Ishikawa (cell line): ENCODE data around the gene PRDM7.

Experiments
- CEBPB ChIP-seq: IDR thresholded peaks from 2 replicates; pipeline ENCODE4 v1.6.1; 2012
- CREB1 ChIP-seq: IDR thresholded peaks from 2 replicates; pipeline ENCODE4 v1.6.1; 2012; ENCODE audit warnings: low read depth
- EGR1 ChIP-seq: IDR thresholded peaks from 2 replicates; pipeline ENCODE4 v1.6.1; 2012
- EP300 ChIP-seq: IDR thresholded peaks from 2 replicates; pipeline ENCODE4 v1.6.1; 2012; ENCODE audit warnings: borderline replicate concordance
- FOXM1 ChIP-seq: IDR thresholded peaks from 2 replicates; pipeline ENCODE4 v1.6.1; 2012; ENCODE audit warnings: low read depth, borderline replicate concordance
- NFIC ChIP-seq: IDR thresholded peaks from 2 replicates; pipeline ENCODE4 v1.6.1; 2012
- RAD21 ChIP-seq: IDR thresholded peaks from 2 replicates; pipeline ENCODE4 v1.6.1; 2012; ENCODE audit warnings: low read depth
- TAF1 ChIP-seq: IDR thresholded peaks from 2 replicates; pipeline ENCODE4 v1.6.1; 2012; ENCODE audit warnings: low read depth, mild to moderate bottlenecking
- TCF12 ChIP-seq: IDR thresholded peaks from 2 replicates; pipeline ENCODE4 v1.6.1; 2012; ENCODE audit warnings: low read depth
- TEAD4 ChIP-seq: IDR thresholded peaks from 2 replicates; pipeline ENCODE4 v1.6.1; 2012
- YY1 ChIP-seq: IDR thresholded peaks from 2 replicates; pipeline ENCODE4 v1.6.1; 2012; ENCODE audit warnings: low read depth
- ZBTB7A ChIP-seq: IDR thresholded peaks from 2 replicates; pipeline ENCODE4 v1.6.1; 2012; ENCODE audit warnings: low read depth
- TF ChIP-seq, protein P1 (sequence below): IDR thresholded peaks from 2 replicates; pipeline ENCODE4 v1.6.1; 2012; ENCODE audit warnings: low read depth, mild to moderate bottlenecking
- TF ChIP-seq, protein P2 (sequence below): IDR thresholded peaks from 2 replicates; pipeline ENCODE4 v1.6.1; 2012
- TF ChIP-seq, protein P3 (sequence below): IDR thresholded peaks from 2 replicates; pipeline ENCODE4 v1.6.1; 2012

PRDM7 gene

DNA sequence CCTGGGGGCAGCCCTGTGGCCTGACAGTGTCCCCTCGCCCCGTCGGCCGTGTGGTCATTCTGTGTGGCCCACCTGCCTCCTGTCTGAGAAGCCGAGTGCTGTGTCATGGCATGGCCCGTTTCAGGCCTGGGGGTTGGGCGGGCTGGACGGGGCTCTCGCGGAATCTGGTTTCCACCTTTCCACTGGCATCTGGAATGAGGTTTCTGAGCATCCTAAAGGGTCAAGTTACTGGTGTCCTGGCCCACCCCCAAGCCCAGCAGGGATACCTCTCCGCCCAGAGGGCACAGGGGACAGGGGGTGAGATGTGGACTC is 65.7 kb downstream of the PRDM7 start:
- TF ChIP-seq EGR1: no peak
- no peak for TF ChIP-seq CREB1
- no peak for TF ChIP-seq YY1
- no peak for TF ChIP-seq RAD21
- no peak for TF ChIP-seq TAF1
- TF ChIP-seq NFIC: no peak
- TF ChIP-seq, protein P1, sequence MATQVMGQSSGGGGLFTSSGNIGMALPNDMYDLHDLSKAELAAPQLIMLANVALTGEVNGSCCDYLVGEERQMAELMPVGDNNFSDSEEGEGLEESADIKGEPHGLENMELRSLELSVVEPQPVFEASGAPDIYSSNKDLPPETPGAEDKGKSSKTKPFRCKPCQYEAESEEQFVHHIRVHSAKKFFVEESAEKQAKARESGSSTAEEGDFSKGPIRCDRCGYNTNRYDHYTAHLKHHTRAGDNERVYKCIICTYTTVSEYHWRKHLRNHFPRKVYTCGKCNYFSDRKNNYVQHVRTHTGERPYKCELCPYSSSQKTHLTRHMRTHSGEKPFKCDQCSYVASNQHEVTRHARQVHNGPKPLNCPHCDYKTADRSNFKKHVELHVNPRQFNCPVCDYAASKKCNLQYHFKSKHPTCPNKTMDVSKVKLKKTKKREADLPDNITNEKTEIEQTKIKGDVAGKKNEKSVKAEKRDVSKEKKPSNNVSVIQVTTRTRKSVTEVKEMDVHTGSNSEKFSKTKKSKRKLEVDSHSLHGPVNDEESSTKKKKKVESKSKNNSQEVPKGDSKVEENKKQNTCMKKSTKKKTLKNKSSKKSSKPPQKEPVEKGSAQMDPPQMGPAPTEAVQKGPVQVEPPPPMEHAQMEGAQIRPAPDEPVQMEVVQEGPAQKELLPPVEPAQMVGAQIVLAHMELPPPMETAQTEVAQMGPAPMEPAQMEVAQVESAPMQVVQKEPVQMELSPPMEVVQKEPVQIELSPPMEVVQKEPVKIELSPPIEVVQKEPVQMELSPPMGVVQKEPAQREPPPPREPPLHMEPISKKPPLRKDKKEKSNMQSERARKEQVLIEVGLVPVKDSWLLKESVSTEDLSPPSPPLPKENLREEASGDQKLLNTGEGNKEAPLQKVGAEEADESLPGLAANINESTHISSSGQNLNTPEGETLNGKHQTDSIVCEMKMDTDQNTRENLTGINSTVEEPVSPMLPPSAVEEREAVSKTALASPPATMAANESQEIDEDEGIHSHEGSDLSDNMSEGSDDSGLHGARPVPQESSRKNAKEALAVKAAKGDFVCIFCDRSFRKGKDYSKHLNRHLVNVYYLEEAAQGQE: no peak

DNA sequence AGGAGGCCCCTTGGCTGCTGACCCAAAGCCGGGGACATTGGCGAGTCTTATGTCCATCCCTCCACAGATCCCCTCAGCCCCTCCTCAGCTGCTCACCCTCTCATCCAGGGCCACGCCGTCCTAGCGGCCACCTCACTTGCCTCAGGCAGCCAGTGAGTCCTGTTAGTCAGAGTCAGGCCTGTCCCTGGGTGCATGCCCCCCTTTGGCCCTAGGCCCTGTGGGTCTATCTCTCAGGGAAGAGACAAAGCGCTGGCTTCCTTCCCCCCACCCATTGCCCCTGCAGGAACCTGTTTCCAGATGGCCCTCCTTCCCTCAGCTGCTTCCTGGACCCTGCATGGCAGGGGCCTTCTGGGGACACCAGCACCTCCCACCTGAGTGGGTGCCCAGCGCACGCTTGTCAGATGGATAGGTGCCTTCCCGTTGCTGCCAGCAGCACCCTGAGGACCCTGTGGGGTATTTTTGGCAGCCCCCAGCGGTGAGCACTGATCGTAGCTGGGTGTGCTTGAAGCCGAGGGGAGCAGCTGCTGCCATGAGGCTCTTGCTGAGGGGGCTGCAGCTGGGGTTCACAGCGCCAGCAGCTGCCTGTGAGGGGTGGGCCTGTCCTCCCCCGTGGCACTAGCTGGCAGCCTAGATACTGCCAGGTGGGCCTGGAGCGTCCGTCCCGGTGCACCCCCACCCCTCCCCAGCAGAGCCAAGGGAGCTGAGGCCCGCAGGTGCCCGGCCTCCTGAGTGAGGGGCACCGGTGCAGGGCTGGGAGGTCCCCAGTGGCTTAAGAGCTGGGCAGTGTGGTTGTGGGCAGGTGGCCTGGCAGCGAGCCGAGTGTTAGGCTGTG is 66.2 kb downstream of the PRDM7 start:
- no peak for TF ChIP-seq CREB1
- no peak for TF ChIP-seq TEAD4
- TF ChIP-seq, protein P2, sequence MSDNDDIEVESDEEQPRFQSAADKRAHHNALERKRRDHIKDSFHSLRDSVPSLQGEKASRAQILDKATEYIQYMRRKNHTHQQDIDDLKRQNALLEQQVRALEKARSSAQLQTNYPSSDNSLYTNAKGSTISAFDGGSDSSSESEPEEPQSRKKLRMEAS: no peak
- no peak for TF ChIP-seq TCF12
- TF ChIP-seq, protein P1: no peak
- TF ChIP-seq FOXM1: no peak
- TF ChIP-seq TAF1: no peak
- no peak for TF ChIP-seq NFIC

DNA sequence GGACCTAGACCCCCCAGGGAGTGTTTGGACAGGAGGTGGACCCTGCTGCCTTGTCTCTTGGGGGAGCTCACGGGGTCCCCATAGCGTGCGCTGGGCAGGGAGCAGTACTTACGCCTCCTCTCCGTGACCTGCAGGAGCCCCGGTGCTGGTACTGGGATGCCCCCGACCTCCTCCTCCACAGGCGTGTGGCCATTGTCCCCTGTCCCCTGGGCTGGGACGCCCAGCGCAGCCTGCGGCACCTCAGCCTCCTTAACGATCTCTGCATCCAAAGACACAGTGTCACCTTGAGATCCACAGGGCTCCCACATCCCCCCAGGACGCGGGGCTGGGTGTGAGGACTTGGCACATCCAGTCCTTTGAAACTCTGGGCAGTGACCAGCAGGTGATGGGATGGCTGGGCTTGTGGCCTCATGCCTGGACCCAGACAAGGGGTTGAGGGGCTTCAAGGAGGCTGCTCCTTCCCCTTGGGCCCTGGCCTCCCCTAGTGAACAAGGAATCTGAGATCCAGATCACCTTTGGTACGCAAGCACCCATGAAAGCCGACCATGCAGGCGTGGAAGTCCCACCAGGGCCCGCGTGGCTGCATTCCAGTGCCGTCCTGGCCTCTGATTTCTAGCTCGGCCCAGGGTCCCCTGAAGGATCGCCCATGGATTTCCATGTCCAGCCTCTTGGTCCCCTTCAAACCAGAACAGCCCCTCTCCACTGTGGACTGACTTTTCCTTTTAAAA is 67.8 kb downstream of the PRDM7 start:
- TF ChIP-seq FOXM1 (no peak), TCF12 (no peak), EP300 (no peak), RAD21 (no peak), YY1 (no peak), CEBPB (no peak), ZBTB7A (no peak), TEAD4 (no peak), CREB1 (no peak)
- TF ChIP-seq, protein P1: no peak

DNA sequence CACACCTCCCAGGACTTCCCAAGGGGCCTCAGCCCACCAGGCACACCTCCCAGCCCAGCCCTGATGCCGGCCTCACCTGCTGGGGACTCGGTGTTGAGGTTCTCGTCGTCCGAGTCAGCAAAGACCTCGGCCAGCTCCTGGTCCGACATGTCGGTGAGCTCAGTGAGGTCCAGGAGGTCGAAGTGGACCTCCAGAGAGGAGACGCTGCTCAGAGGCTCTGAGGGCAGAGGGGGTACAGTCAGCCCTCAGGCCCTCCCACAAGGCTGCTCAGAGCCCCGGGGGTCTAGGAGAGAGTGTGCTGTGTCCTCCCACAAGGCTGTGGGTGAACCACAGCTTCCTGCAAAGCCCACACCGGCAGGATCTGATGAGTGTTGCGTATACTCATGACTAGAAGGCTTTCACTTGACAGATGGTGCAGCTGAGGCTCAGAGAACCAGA is 68.4 kb downstream of the PRDM7 start:
- no peak for TF ChIP-seq TAF1
- no peak for TF ChIP-seq TCF12
- TF ChIP-seq, protein P2: no peak
- TF ChIP-seq YY1: no peak
- no peak for TF ChIP-seq EP300
- TF ChIP-seq TEAD4: no peak
- TF ChIP-seq, protein P1: no peak
- TF ChIP-seq EGR1: no peak
- no peak for TF ChIP-seq CREB1
- no peak for TF ChIP-seq NFIC
- no peak for TF ChIP-seq CEBPB
- no peak for TF ChIP-seq FOXM1
- TF ChIP-seq, protein P3, sequence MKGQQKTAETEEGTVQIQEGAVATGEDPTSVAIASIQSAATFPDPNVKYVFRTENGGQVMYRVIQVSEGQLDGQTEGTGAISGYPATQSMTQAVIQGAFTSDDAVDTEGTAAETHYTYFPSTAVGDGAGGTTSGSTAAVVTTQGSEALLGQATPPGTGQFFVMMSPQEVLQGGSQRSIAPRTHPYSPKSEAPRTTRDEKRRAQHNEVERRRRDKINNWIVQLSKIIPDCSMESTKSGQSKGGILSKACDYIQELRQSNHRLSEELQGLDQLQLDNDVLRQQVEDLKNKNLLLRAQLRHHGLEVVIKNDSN: no peak
- TF ChIP-seq ZBTB7A: no peak
- TF ChIP-seq RAD21: no peak
